ENCODE measurements around the gene QRICH1.

QRICH1 gene

GRCh38 chr3:49021213-49021812 lies 72.6 kb downstream of the QRICH1 start:
- peak overlapping the region; percentile 95 for H3K4me3 ChIP-seq (ENCODE audit: low read length)
- peak overlapping the region; percentile 97 for H3K4me2 ChIP-seq (ENCODE audit: low read length)
- H3K27me3 ChIP-seq (ENCODE audit: control insufficient read depth, insufficient read depth, low read length) = no peaks in the 10 kb centered on the region
- H3K9ac ChIP-seq (ENCODE audit: low read depth, low read length) = peak overlapping the region; percentile 97
- peaks cover 41% of the 10 kb centered on the region for H3K4me1 ChIP-seq (ENCODE audit: control insufficient read depth, insufficient read depth, low read length)
- no peaks in the 10 kb centered on the region for H3K9me3 ChIP-seq (replicated peaks; ENCODE audit: low read length)
- peaks cover 40% of the 10 kb centered on the region for H3K36me3 ChIP-seq (ENCODE audit: insufficient read depth, low read length)

DNA sequence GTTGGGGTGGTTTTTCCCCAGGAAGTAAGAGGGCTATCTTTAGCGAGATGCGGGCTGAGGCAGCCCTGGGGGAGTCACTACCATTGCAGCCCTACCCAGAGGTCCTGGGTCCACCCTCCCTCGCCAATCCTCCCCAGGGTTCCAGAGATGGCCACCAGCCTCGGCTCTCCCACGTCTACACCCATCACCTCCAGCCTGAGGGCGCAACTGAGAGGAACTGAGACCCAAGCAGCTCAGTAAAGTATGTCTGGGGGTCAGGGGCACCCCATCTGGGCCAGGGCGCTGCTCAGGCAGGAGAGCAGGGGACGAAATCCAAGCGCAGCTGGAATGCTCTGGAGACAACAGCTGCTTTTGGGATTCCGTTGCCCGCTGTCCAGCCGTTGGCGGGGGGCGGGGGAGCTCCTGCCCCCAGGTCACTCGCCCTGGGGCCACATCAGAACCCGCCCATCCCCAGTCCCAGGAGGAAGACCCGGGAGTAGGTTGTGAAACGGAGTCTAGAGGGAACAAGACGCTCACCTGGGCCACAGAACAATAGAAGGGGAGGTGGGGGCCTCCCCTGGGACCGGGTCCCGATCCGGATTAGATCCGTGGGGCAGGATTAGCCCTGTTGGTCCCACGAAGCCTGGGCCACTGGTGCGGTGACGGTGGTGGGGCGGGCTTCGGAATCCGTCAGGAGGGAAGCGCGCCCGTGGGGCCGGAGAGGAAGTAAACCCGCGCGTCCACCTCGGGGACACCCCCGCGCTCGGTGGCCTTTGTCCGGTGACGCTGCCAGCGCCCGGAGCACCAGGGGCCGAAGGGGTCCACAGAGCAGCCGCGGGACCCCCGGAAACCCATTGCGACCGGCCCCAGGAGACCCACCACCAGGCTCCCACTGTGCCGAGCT lies 73.3 kb downstream of the QRICH1 start:
- H3K9me3 ChIP-seq (replicated peaks; ENCODE audit: low read length) = no peaks in the 10 kb centered on the region
- H3K4me2 ChIP-seq (ENCODE audit: low read length) = peak overlapping the region; percentile 97
- H3K4me1 ChIP-seq (ENCODE audit: control insufficient read depth, insufficient read depth, low read length) = peaks cover 41% of the 10 kb centered on the region
- no peaks in the 10 kb centered on the region for H3K27me3 ChIP-seq (ENCODE audit: control insufficient read depth, insufficient read depth, low read length)
- H3K9ac ChIP-seq (ENCODE audit: low read depth, low read length) = peak overlapping the region; percentile 97
- peaks cover 40% of the 10 kb centered on the region for H3K36me3 ChIP-seq (ENCODE audit: insufficient read depth, low read length)
- peak overlapping the region; percentile 95 for H3K4me3 ChIP-seq (ENCODE audit: low read length)

GRCh38 chr3:49019941-49020329 lies 73.9 kb downstream of the QRICH1 start:
- Histone ChIP-seq H3K27me3 (ENCODE audit: control insufficient read depth, insufficient read depth, low read length) (no peaks in the 10 kb centered on the region), H3K9ac (ENCODE audit: low read depth, low read length) (peak overlapping the region; percentile 97), H3K4me2 (ENCODE audit: low read length) (peak overlapping the region; percentile 97), H3K4me1 (ENCODE audit: control insufficient read depth, insufficient read depth, low read length) (peaks cover 35% of the 10 kb centered on the region), H3K4me3 (ENCODE audit: low read length) (peak overlapping the region; percentile 95), H3K36me3 (ENCODE audit: insufficient read depth, low read length) (peaks cover 40% of the 10 kb centered on the region), H3K9me3 (replicated peaks; ENCODE audit: low read length) (no peaks in the 10 kb centered on the region)

GRCh38 chr3:49018707-49019006 lies 75.2 kb downstream of the QRICH1 start:
- H3K4me3 ChIP-seq (ENCODE audit: low read length) = peak overlapping the region; percentile 95
- H3K4me1 ChIP-seq (ENCODE audit: control insufficient read depth, insufficient read depth, low read length) = peaks cover 38% of the 10 kb centered on the region

GRCh38 chr3:49017971-49018706 lies 75.7 kb downstream of the QRICH1 start, which contains the start of gene DALRD3:
TSS of gene DALRD3 (minus strand) at chr3:49018580. CDS start at chr3:49018564, 16 bp downstream.
- Histone ChIP-seq H3K9ac (ENCODE audit: low read depth, low read length) (peak within 1 kb of the TSS; percentile 79), H3K4me2 (ENCODE audit: low read length) (peak within 1 kb of the TSS; percentile 99), H3K27me3 (ENCODE audit: control insufficient read depth, insufficient read depth, low read length) (no peaks in the 10 kb centered on the region), H3K9me3 (replicated peaks; ENCODE audit: low read length) (no peaks in the 10 kb centered on the region), H3K36me3 (ENCODE audit: insufficient read depth, low read length) (peaks cover 40% of the 10 kb centered on the region), H3K4me3 (ENCODE audit: low read length) (peak within 1 kb of the TSS; percentile 95), H3K4me1 (ENCODE audit: control insufficient read depth, insufficient read depth, low read length) (peaks cover 40% of the 10 kb centered on the region)

More at GRCh38 chr3:49018707-49019006, 75.2 kb downstream of the QRICH1 start:
- H3K4me2 ChIP-seq (ENCODE audit: low read length) = peak overlapping the region; percentile 99
- H3K9ac ChIP-seq (ENCODE audit: low read depth, low read length) = peak overlapping the region; percentile 79
- H3K9me3 ChIP-seq (replicated peaks; ENCODE audit: low read length) = no peaks in the 10 kb centered on the region
- H3K27me3 ChIP-seq (ENCODE audit: control insufficient read depth, insufficient read depth, low read length) = no peaks in the 10 kb centered on the region
- peaks cover 40% of the 10 kb centered on the region for H3K36me3 ChIP-seq (ENCODE audit: insufficient read depth, low read length)

GRCh38 chr3:49017229-49017970 lies 76.5 kb downstream of the QRICH1 start:
- H3K9ac ChIP-seq (ENCODE audit: low read depth, low read length) = peak overlapping the region; percentile 79
- H3K4me1 ChIP-seq (ENCODE audit: control insufficient read depth, insufficient read depth, low read length) = peaks cover 40% of the 10 kb centered on the region
- peak overlapping the region; percentile 95 for H3K4me3 ChIP-seq (ENCODE audit: low read length)
- no peaks in the 10 kb centered on the region for H3K9me3 ChIP-seq (replicated peaks; ENCODE audit: low read length)
- peak overlapping the region; percentile 99 for H3K4me2 ChIP-seq (ENCODE audit: low read length)
- peaks cover 36% of the 10 kb centered on the region for H3K36me3 ChIP-seq (ENCODE audit: insufficient read depth, low read length)
- H3K27me3 ChIP-seq (ENCODE audit: control insufficient read depth, insufficient read depth, low read length) = no peaks in the 10 kb centered on the region

- H3K4me1 ChIP-seq (ENCODE audit: control insufficient read depth, insufficient read depth, low read length) = peaks cover 41% of the 10 kb centered on the region
- peaks cover 41% of the 10 kb centered on the region for H3K36me3 ChIP-seq (ENCODE audit: insufficient read depth, low read length)
- no peak overlapping the region for H3K9ac ChIP-seq (ENCODE audit: low read depth, low read length)
- H3K4me3 ChIP-seq (ENCODE audit: low read length) = no peak overlapping the region
- no peaks in the 10 kb centered on the region for H3K9me3 ChIP-seq (replicated peaks; ENCODE audit: low read length)
- no peaks in the 10 kb centered on the region for H3K27me3 ChIP-seq (ENCODE audit: control insufficient read depth, insufficient read depth, low read length)
- peak overlapping the region; percentile 99 for H3K4me2 ChIP-seq (ENCODE audit: low read length)
These were observed 77.2 kb downstream of the QRICH1 start for GRCh38 chr3:49016414-49017228.

GRCh38 chr3:49015765-49016164 lies 78.1 kb downstream of the QRICH1 start:
- H3K4me2 ChIP-seq (ENCODE audit: low read length) = no peak overlapping the region
- no peaks in the 10 kb centered on the region for H3K27me3 ChIP-seq (ENCODE audit: control insufficient read depth, insufficient read depth, low read length)
- no peaks in the 10 kb centered on the region for H3K9me3 ChIP-seq (replicated peaks; ENCODE audit: low read length)
- H3K36me3 ChIP-seq (ENCODE audit: insufficient read depth, low read length) = peaks cover 45% of the 10 kb centered on the region
- H3K4me1 ChIP-seq (ENCODE audit: control insufficient read depth, insufficient read depth, low read length) = peaks cover 41% of the 10 kb centered on the region
- no peak overlapping the region for H3K9ac ChIP-seq (ENCODE audit: low read depth, low read length)
- no peak overlapping the region for H3K4me3 ChIP-seq (ENCODE audit: low read length)

- Histone ChIP-seq H3K9me3 (replicated peaks; ENCODE audit: low read length) (no peaks in the 10 kb centered on the region), H3K9ac (ENCODE audit: low read depth, low read length) (no peak overlapping the region), H3K4me1 (ENCODE audit: control insufficient read depth, insufficient read depth, low read length) (peaks cover 38% of the 10 kb centered on the region), H3K27me3 (ENCODE audit: control insufficient read depth, insufficient read depth, low read length) (no peaks in the 10 kb centered on the region), H3K36me3 (ENCODE audit: insufficient read depth, low read length) (peaks cover 45% of the 10 kb centered on the region), H3K4me3 (ENCODE audit: low read length) (no peak overlapping the region), H3K4me2 (ENCODE audit: low read length) (no peak overlapping the region)
These were observed 78.8 kb downstream of the QRICH1 start for GRCh38 chr3:49015072-49015471.

DNA sequence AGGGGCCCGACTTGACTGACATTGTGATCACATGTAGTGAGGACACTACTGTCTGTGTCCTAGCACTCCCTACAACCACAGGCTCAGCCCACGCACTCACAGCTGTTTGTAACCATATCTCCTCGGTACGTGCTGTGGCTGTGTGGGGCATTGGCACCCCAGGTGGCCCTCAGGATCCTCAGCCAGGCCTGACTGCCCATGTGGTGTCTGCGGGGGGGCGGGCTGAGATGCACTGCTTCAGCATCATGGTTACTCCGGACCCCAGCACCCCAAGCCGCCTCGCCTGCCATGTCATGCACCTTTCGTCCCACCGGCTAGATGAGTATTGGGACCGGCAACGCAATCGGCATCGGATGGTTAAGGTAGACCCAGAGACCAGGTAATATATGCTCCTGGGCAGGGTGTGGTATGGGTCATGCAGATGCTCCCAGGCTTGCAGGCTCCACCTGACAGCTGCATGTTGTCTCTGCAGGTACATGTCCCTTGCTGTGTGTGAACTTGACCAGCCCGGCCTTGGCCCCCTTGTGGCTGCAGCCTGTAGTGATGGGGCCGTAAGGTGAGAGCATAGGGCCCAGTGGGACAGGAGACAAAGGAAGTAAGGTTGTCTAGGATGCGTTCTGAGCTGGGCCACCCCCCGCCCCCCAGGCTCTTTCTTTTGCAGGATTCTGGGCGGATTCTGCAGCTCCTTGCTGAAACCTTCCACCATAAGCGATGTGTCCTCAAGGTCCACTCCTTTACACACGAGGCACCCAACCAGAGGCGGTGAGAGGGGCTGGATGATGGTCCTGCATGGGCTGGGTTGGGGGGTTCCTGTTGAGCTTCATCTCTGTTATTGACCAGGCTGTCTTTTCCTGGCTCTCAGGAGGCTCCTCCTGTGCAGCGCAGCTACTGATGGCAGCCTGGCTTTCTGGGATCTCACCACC lies 79.9 kb downstream of the QRICH1 start:
- Histone ChIP-seq H3K4me1 (ENCODE audit: control insufficient read depth, insufficient read depth, low read length) (peaks cover 32% of the 10 kb centered on the region), H3K36me3 (ENCODE audit: insufficient read depth, low read length) (peaks cover 48% of the 10 kb centered on the region)

More for the DNA sequence above, 79.9 kb downstream of the QRICH1 start:
- H3K4me3 ChIP-seq (ENCODE audit: low read length) = no peak overlapping the region
- no peaks in the 10 kb centered on the region for H3K9me3 ChIP-seq (replicated peaks; ENCODE audit: low read length)
- no peak overlapping the region for H3K9ac ChIP-seq (ENCODE audit: low read depth, low read length)
- H3K4me2 ChIP-seq (ENCODE audit: low read length) = no peak overlapping the region
- H3K27me3 ChIP-seq (ENCODE audit: control insufficient read depth, insufficient read depth, low read length) = no peaks in the 10 kb centered on the region
